Caco-2 (cell line): Measurements from ENCODE around the gene NEK10. TPM values are rescaled to one million over a fixed set of nuclear protein-coding genes. Genes with fewer than 3 reads are reported as not detected.

ENCODE experiments used
- BruUV-seq: library from RNA; stranded (reverse); fragments of 400-500 nt; replicated peaks from 2 replicates; lab custom pipeline; 2021; lab: Mats Ljungman, UMichigan
- CTCF ChIA-PET: fragments of 300-600 bp; sonication (Branson Sonifier 250); formaldehyde crosslinking; loops from one replicate; lab custom pipeline; 2022; ENCODE audit warnings: antibody characterized with exemption; lab: Charles Lee
- POLR2A ChIA-PET: fragments of 300-600 bp; sonication (Branson Sonifier 250); formaldehyde crosslinking; loops from one replicate; lab custom pipeline; 2022; ENCODE audit warnings: antibody characterized with exemption; lab: Charles Lee
- DNase-seq, 2 experiments: peaks; one replicate each; pipeline versions ENCODE4 v3.0.0 to v3.0.0-alpha.2; 2020 to 2022
- H3K27me3 ChIP-seq: replicated peaks from 2 replicates; pipeline ENCODE4 v1.6.0; 2011; ENCODE audit warnings: low read length; ENCODE audit not compliant: control insufficient read depth, insufficient read depth
- H3K36me3 ChIP-seq: 2 replicates; pipeline ENCODE4 v1.5.1; 2011; ENCODE audit warnings: low read length; ENCODE audit not compliant: control insufficient read depth, insufficient read depth
- H3K4me1 ChIP-seq: fragments of 250-450 bp; sonication (Bioruptor Pico); 2 replicates; pipeline ENCODE4 v1.5.1; 2020; ENCODE audit warnings: mild to moderate bottlenecking
- H3K4me3 ChIP-seq: 2 replicates; pipeline ENCODE4 v1.5.1; 2011; ENCODE audit warnings: low read depth, mild to moderate bottlenecking, control low read depth, low read length
- H3K9me3 ChIP-seq: fragments of 250-450 bp; sonication (Bioruptor Pico); 2 replicates; pipeline ENCODE4 v1.5.1; 2020; ENCODE audit warnings: mild to moderate bottlenecking, moderate library complexity
- H3K27ac Mint-ChIP-seq: one replicate; pipeline ENCODE4 v1.8.0; 2022; ENCODE audit warnings: mixed read lengths; ENCODE audit not compliant: unreplicated experiment
- H3K27me3 Mint-ChIP-seq: one replicate; pipeline ENCODE4 v1.8.0; 2022; ENCODE audit warnings: mixed read lengths; ENCODE audit not compliant: insufficient read depth, unreplicated experiment
- H3K36me3 Mint-ChIP-seq: one replicate; pipeline ENCODE4 v1.8.0; 2022; ENCODE audit warnings: mild to moderate bottlenecking, mixed read lengths; ENCODE audit not compliant: insufficient read depth, unreplicated experiment
- H3K4me1 Mint-ChIP-seq: one replicate; pipeline ENCODE4 v1.8.0; 2022; ENCODE audit warnings: low read depth, mixed read lengths; ENCODE audit not compliant: unreplicated experiment
- H3K4me3 Mint-ChIP-seq: one replicate; pipeline ENCODE4 v1.8.0; 2022; ENCODE audit warnings: mild to moderate bottlenecking, moderate library complexity, mixed read lengths; ENCODE audit not compliant: unreplicated experiment
- H3K9me3 Mint-ChIP-seq: one replicate; pipeline ENCODE4 v1.8.0; 2022; ENCODE audit warnings: mixed read lengths; ENCODE audit not compliant: unreplicated experiment
- CTCF ChIP-seq, 2 experiments: fragments of 200-600 bp in 1 of 2; IDR thresholded peaks; 1 replicate in 1 of 2; 2 replicates in 1 of 2; pipeline versions ENCODE4 v1.5.1 to v1.8.0; 2011 to 2022; ENCODE audit warnings: antibody characterized with exemption in 1 of 2, control low read depth in 1 of 2, inconsistent platforms in 1 of 2, low read depth in 1 of 2, low read length in 1 of 2, mild to moderate bottlenecking in 1 of 2, moderate library complexity in 1 of 2; ENCODE audit not compliant: insufficient read depth in 1 of 2, severe bottlenecking in 1 of 2, unreplicated experiment in 1 of 2
- intact Hi-C: fragments of 100-400 bp; cut with micrococcal nuclease; formaldehyde crosslinking; loops from one replicate; pipeline ENCODE4 v1.10.0; 2022; ENCODE audit not compliant: unreplicated experiment
- total RNA-seq: library from RNA; stranded (reverse); gene quantifications from 2 replicates; pipeline ENCODE4 v1.2.3, GENCODE V29; 2022

NEK10 gene
- total RNA-seq, 1 experiment from 2014 or later, result 0.39 TPM

GRCh38 chr3:27127879-27128278 is 241.3 kb downstream of the NEK10 start:
- no peak for DNase-seq
- H3K36me3 Mint-ChIP-seq, result peaks cover 5% of the 10 kb centered on the region
- peaks cover 12% of the 10 kb centered on the region for H3K9me3 ChIP-seq
- BruUV-seq, result no TSS peak
- H3K27ac Mint-ChIP-seq, result no peak overlapping the region
- no peaks in the 10 kb centered on the region for H3K27me3 ChIP-seq
- CTCF ChIA-PET, result no interaction called here
- no peaks in the 10 kb centered on the region for H3K36me3 ChIP-seq
- no peak overlapping the region for H3K4me3 Mint-ChIP-seq
- peaks cover 29% of the 10 kb centered on the region for H3K9me3 Mint-ChIP-seq
- POLR2A ChIA-PET, result no interaction called here
- peaks cover 11% of the 10 kb centered on the region for H3K4me1 ChIP-seq
- H3K4me3 ChIP-seq, result no peak overlapping the region
- H3K27me3 Mint-ChIP-seq, result no peaks in the 10 kb centered on the region
- intact Hi-C loops, result no loop called here
- no peak for TF ChIP-seq CTCF (IDR thresholded peaks at IDR 0.05; ENCODE audit: insufficient read depth in 1 of 2, low read depth in 1 of 2, low read length in 1 of 2, severe bottlenecking in 1 of 2, unreplicated experiment in 1 of 2)
- peaks cover 9% of the 10 kb centered on the region for H3K4me1 Mint-ChIP-seq

DNA sequence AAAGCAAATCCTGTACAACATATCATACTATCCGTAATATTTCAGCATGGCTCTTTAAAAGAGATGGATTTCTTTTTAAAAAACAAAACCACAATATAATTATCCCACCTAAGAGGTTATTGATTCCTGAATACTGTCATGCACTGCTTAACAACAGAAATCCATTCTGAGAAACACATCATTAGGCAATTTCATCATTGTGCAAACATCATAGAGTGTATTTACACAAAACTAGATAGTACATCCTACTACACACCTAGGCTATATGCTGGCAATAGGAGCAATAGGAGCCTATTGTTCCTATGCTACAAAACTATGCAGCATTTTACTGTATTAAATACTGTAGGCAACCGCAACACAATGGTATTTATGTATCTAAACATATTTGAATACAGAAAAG is 242.0 kb downstream of the NEK10 start:
- H3K4me3 Mint-ChIP-seq, result no peak overlapping the region
- no peak for DNase-seq
- H3K4me3 ChIP-seq, result no peak overlapping the region
- BruUV-seq, result no TSS peak
- peaks cover under 1% of the 10 kb centered on the region for H3K36me3 Mint-ChIP-seq
- ChIA-PET CTCF (no interaction called here), POLR2A (no interaction called here)
- TF ChIP-seq CTCF (IDR thresholded peaks at IDR 0.05; ENCODE audit: insufficient read depth in 1 of 2, low read depth in 1 of 2, low read length in 1 of 2, severe bottlenecking in 1 of 2, unreplicated experiment in 1 of 2), result no peak
- H3K9me3 ChIP-seq, result peaks cover 5% of the 10 kb centered on the region
- H3K4me1 ChIP-seq, result peaks cover 11% of the 10 kb centered on the region
- H3K4me1 Mint-ChIP-seq, result peaks cover 2% of the 10 kb centered on the region
- no peak overlapping the region for H3K27ac Mint-ChIP-seq
- peaks cover 22% of the 10 kb centered on the region for H3K9me3 Mint-ChIP-seq
- H3K36me3 ChIP-seq, result no peaks in the 10 kb centered on the region
- intact Hi-C loops, result no loop called here
- H3K27me3 Mint-ChIP-seq, result no peaks in the 10 kb centered on the region
- no peaks in the 10 kb centered on the region for H3K27me3 ChIP-seq

DNA sequence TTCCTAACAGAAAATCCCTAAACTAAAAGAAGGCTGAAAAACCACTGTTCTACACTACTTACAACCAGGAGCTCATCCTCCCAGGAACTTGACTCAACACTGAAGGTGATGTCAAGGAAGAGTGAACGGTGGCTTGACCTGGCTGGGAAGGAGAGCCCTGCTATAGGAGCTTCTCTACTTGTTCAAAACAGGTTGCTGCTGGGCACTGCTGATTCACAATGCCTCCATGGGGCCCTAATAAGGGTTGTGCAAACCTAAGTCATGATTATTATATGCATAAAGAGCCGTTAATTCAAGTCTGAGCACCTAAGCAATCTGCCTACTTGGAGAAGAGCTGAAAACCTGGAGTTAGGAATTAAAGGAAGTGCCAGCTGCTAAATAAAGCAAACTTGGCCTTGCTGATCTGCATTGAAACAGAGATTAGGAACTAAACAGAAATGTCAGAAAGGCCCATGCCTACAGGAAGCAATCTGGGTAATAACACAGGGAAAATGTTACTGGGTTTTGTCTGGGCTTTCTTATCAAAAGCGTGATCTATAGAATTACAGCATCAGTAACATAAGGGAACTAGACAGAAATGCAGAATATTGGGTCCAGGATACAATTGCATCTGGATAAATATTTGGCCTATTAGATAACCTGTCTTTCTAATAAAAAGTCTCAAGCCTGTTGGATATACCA is 243.2 kb downstream of the NEK10 start:
- no peaks in the 10 kb centered on the region for H3K36me3 Mint-ChIP-seq
- Histone ChIP-seq H3K36me3 (no peaks in the 10 kb centered on the region), H3K4me1 (peaks cover 9% of the 10 kb centered on the region), H3K9me3 (no peaks in the 10 kb centered on the region), H3K4me3 (no peak overlapping the region), H3K27me3 (no peaks in the 10 kb centered on the region)
- CTCF ChIA-PET, result no interaction called here
- H3K27me3 Mint-ChIP-seq, result no peaks in the 10 kb centered on the region
- peaks cover 19% of the 10 kb centered on the region for H3K9me3 Mint-ChIP-seq
- TF ChIP-seq CTCF (IDR thresholded peaks at IDR 0.05; ENCODE audit: insufficient read depth in 1 of 2, low read depth in 1 of 2, low read length in 1 of 2, severe bottlenecking in 1 of 2, unreplicated experiment in 1 of 2), result no peak
- no peak overlapping the region for H3K27ac Mint-ChIP-seq
- POLR2A ChIA-PET, result no interaction called here
- H3K4me1 Mint-ChIP-seq, result no peaks in the 10 kb centered on the region
- no peak for DNase-seq
- no peak overlapping the region for H3K4me3 Mint-ChIP-seq
- no TSS peak for BruUV-seq
- intact Hi-C loops, result no loop called here
